Astrocyte of the spinal cord (primary cell): ENCODE data around the gene ZP3.
"Not testable (repeated sequence)": the region's sequence is repeated elsewhere in the genome, so short reads cannot be mapped to it uniquely, and the experiment has no call there.

Experiments used
- DNase-seq: peaks from one replicate; pipeline ENCODE4 v3.0.0; 2011; ENCODE audit warnings: low read depth, low spot score
- H3K4me3 ChIP-seq: 2 replicates; pipeline ENCODE4 v1.5.1; 2011; ENCODE audit warnings: low read depth, mild to moderate bottlenecking, low read length, moderate library complexity
- in situ Hi-C: cut with HindIII; loops from 2 replicates; pipeline ENCODE4 v1.10.0; 2017; ENCODE audit warnings: low sequenced_read_pairs
- TF ChIP-seq, protein P1 (sequence below): IDR thresholded peaks from 2 replicates; pipeline ENCODE4 v1.5.1; 2012; ENCODE audit warnings: low read depth, mild to moderate bottlenecking, low read length, inconsistent platforms

Gene ZP3

DNA sequence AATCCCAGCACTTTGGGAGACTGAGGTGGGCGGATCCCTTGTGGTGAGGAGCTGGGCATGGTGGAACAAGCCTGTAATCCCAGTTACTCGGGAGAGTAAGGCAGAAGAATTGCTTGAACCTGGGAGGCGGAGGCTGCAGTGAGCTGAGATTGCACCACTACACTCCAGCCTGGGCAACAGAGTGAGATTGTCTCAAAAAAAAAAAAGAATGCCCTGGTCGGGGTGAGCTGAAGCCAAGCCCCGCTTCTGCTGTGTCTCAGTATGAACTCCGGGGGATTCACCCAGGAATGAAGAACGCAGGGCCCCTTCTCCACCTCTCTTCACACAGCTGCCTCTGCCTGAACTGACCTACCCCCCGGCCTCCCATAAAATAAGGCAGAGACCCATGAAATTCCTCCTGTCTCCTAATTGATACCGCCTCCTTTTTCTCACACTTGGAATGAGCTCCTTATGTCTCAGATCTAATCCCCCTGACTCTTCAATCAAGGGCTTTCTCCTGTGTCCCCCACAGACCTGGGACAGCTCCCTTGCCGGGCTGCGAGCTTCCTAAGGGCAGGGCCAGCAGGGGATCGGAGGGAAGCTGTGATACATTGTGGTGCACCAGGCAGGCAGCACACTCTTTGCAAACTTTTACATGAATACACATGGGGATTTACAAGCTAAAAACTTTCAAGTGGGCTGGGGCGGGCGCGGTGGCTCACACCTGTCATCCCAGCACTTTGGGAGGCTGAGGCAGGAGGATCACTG, 911 bp upstream of the ZP3 start:
- in situ Hi-C loops: no loop called here
- TF ChIP-seq, protein P1, sequence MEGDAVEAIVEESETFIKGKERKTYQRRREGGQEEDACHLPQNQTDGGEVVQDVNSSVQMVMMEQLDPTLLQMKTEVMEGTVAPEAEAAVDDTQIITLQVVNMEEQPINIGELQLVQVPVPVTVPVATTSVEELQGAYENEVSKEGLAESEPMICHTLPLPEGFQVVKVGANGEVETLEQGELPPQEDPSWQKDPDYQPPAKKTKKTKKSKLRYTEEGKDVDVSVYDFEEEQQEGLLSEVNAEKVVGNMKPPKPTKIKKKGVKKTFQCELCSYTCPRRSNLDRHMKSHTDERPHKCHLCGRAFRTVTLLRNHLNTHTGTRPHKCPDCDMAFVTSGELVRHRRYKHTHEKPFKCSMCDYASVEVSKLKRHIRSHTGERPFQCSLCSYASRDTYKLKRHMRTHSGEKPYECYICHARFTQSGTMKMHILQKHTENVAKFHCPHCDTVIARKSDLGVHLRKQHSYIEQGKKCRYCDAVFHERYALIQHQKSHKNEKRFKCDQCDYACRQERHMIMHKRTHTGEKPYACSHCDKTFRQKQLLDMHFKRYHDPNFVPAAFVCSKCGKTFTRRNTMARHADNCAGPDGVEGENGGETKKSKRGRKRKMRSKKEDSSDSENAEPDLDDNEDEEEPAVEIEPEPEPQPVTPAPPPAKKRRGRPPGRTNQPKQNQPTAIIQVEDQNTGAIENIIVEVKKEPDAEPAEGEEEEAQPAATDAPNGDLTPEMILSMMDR: no peak
- no peak overlapping the region for H3K4me3 ChIP-seq
- peak; percentile 5 for DNase-seq

DNA sequence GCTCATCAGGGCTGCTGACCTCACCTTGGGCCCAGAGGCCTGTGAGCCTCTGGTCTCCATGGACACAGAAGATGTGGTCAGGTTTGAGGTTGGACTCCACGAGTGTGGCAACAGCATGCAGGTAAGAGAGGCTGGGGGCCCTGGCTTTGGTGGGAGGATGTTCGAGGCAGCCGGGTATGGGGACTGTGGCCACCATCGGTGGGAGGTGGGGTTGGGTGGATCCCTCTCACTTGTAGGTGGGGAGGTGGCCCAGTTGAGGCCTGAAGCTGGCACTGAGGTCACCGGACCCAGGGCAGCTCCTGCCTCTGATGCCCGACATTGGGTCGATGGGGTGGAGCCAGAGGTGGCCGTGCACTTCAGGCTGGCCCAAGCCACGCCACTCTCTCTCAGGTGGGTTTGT, 406 bp downstream of the ZP3 start:
- no peak overlapping the region for H3K4me3 ChIP-seq
- no peak for DNase-seq
- TF ChIP-seq, protein P1: no peak
- in situ Hi-C loops: no loop called here

DNA sequence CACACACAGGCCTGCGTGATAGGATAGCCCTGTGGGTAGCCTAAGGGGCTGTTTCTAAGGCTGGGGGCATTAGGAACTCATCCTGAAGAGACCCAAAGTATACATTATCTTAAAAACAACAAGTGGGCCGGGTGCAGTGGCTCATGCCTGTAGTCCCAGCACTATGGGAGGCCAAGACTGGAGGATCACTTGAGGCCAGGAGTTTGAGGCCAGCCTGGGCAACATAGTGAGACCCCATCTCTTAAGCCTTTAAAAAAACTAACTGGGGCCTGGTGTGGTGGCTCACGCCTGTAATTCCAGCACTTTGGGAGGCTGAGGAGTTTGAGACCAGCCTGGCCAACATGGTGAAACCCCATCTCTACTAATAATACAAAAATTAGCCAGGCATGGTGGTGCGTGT, 808 bp downstream of the ZP3 start:
- in situ Hi-C loops, H3K4me3 ChIP-seq, DNase-seq: not testable (repeated sequence)

DNA sequence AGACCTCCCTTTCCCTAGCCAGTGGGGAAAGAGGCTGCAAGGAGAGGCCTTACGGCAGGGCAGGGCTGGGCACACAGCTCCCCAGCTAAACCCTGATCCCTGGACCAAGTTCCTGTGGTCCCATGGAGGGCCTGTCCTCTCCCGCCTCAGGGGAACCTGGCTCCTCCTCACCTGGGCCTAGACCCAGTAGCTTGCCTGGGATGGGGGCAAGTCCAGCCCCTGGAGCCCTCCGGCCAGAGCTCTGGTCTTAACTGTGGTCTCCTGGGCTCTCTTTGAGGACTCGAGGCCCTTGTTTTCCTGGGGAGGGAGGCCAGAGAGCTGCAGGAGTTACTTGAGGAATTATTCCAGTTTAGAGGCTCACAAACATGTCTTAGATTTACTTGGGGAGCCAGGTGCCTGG, 1.5 kb downstream of the ZP3 start:
- TF ChIP-seq, protein P1: no peak
- no peak overlapping the region for H3K4me3 ChIP-seq
- in situ Hi-C loops: no loop called here
- no peak for DNase-seq

DNA sequence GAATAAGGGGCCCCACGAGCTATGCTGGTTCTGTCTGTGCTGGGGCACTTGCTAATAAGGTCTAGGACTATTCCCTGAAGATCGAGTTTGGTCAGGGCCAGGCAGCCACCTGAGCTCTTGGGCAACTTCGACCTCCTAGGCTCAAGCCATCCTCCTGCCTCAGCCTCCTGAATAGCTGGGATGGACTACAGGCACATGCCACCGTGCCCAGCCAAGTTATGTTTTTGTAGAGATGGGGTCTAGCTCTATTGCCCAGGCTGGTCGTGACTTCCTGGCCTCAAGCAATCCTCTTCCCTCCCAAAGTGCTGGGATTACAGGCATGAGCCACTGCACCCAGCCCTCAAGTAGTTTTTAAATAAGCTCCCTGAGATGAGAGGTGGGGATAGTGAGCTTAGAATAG, 2.9 kb downstream of the ZP3 start:
- DNase-seq: no peak
- TF ChIP-seq, protein P1: no peak
- no peak overlapping the region for H3K4me3 ChIP-seq
- in situ Hi-C loops: no loop called here

DNA sequence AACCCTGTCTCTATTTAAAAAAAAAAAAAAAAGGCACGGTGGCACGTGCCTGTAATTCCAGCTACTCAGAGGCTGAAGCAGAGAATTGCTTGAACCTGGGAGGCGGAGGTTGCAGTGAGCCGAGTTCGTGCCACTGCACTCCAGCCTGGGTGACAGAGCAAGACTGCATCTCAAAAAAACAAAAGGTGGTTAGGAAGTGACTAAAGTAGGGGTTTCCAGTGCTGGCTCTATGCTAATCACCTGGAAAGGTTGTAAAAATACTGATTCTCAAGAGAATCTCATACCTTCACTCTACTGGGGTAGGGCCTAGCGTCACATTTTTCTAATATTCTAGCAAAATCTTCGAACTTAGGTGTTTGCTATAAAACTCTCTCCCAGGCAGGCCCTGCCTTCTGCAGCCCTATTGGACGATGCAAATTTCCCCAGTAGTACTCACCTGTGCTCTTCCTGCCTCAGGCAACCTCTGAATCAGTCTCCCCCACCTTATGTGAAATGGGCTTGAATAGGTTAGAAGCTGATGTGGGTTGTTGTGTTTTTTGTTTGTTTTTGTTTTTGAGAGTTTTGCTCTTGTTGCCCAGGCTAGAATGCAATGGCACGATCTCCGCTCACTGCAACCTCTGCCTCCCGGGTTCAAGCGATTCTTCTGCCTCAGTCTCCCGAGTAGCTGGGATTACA, 3.5 kb downstream of the ZP3 start:
- in situ Hi-C loops: no loop called here
- TF ChIP-seq, protein P1: no peak
- no peak for DNase-seq

More for the DNA sequence above, 3.5 kb downstream of the ZP3 start:
- H3K4me3 ChIP-seq: no peak overlapping the region
